Activated CD8-positive, alpha-beta memory T cell treated with anti-CD3 and anti-CD28 coated beads for 24 hours (primary cell): Measurements from ENCODE around the gene PPP2R5C.

Experiments
- DNase-seq: peaks from one replicate; pipeline ENCODE4 v3.0.0-alpha.2; 2020

The PPP2R5C gene

GRCh38 chr14:101894365-101895081, 133.0 kb downstream of the PPP2R5C start:
- no peak for DNase-seq

- no peak for DNase-seq
These were observed 133.7 kb downstream of the PPP2R5C start for GRCh38 chr14:101895256-101895655.

- no peak for DNase-seq
These were observed 135.8 kb downstream of the PPP2R5C start for GRCh38 chr14:101897326-101897725.

GRCh38 chr14:101898416-101898815, 136.9 kb downstream of the PPP2R5C start:
- DNase-seq, result no peak

DNA sequence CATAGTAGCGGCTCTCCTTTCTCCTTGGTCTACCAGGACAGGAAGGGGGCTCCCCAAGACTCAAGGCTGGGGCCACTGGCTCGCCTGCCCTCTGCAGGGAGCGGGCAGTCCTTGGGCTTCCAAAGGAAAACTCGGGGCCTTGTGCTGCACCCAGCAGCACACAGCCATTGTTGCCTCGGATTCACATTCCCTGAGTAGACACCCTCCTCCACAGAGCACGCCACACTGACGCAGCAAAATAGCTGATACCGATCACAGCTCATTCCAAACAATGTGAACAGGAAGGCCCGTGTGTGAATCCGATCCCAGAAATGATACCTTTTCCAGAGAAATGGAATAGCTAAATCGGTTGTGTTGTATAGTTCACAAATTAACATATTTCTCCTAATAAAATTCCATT, 137.8 kb downstream of the PPP2R5C start:
- DNase-seq, result no peak

DNA sequence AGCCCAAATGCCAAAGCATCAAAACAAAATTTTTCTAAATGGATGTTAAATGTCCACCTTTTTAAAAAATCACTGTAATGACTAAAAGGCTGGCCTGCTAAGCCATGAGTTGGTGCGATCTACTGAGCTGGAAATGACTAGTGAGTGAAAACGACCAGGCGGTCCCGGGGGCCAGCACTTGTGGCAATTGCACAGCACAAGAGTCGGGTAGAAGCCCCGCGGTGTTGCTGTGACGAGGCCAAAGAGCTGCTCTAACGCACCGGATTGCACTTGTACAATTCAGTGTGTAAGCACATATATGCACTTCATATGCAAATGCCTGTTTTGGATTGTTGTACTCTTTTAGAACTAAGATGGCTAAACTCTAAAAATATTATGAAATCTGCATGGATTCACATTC, 138.7 kb downstream of the PPP2R5C start:
- DNase-seq, result no peak

DNA sequence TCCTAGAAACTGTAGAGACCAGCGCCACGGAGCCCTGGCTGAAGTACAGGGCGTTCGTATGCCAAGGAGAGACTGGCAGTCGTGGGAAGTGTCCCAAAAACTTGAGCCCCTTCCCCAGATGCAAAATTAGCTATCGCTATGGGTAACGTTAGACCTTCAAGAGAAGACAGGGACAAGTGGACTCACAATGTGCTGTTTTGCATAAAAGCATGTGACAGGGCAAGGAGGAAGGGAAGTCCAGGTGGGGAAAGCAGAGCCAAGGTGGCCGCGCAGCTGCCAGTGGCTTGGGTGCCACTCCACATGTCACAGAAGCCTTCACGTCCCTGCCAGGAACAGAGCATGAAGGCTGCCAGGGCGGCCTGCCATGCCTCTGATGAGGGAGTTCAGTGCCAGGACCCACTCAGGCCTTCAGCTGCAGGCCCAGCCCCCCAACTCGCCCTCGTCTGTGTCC, 141.6 kb downstream of the PPP2R5C start:
- peak; percentile 33 for DNase-seq

DNA sequence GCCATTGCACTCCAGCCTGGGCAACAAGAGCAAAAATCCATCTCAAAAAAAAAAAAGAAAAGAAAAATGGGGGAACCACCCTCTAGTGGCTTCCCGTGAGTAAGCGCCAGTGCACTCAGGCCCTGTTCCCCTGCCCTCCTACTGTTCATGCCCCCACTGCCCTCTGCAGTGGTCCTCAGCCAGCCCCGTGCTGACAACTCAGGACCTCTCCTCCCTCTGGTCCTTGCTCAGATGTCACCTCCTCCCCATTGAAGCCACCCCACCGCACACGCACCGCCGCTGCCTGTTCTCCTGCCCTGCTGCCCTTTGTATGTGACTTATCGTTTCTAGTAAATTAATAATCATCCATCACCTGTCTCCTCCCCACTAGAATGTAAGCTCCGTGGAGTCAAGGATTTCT, 144.1 kb downstream of the PPP2R5C start:
- peak; percentile 11 for DNase-seq

DNA sequence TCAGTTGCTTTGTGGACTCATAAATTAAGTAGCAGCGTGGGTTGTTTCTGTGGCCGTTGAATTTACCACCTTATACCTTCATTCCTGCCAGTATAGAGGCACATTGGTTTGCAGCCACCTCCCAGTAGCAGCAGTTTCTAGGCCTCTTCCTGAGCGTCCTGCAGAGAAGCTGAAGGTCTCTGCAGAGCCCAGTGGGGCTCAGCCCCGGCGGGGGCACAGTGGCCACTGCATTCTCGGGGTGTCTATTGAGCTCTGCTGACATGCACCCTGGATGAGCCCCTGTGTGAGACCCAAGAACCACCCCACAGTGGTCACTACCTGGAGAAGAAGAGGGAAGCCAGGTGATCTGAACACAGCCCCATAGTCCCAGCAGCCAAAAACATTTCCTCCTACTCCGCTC, 145.1 kb downstream of the PPP2R5C start:
- DNase-seq, result no peak

DNA sequence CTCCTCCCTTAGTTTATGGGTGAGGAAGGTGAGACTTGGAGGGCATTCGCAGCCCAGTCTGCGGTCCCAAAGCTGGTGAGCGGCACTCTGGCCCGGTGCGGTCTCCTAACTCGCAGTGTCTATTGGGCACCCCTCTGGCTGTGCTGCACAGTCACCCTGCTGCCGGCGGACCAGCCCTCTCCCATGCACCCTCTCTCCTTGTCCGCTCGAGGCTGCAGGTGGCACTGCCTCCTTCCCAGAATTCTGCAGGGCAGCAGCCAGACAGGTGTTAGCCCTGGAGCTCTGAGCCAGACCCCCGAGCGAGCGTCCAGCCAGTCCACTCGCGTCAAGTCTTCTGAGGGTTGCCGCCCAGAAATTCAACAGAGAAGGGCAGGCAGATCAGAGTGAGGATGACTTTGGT, 146.1 kb downstream of the PPP2R5C start:
- no peak for DNase-seq

GRCh38 chr14:101908795-101909194, 147.3 kb downstream of the PPP2R5C start:
- DNase-seq, result no peak

- no peak for DNase-seq
These were observed 148.0 kb downstream of the PPP2R5C start for GRCh38 chr14:101909371-101910096.

DNA sequence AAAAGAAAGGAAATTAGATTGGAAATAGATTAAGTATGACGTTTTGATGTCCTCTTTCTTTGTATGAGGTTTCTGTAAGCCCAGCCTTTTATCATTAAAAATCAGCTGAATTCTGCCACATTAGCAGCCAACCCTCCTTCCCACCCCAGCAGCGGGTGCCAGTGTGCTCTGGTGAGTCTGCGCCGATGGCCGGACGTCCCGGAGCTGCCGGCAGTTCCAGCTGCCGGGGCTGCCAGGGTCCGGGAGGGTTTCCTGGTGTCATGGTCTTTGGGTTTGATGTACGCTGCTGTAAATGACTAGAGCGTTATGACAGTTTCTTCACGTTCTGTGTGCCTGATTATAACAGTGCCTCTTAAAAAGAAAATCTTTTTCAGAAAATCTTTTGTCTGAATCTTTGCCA, 151.3 kb downstream of the PPP2R5C start:
- DNase-seq, result no peak

- DNase-seq, result no peak
These were observed 152.6 kb downstream of the PPP2R5C start for GRCh38 chr14:101914083-101914482.

- no peak for DNase-seq
These were observed 154.6 kb downstream of the PPP2R5C start for GRCh38 chr14:101915871-101916815.

DNA sequence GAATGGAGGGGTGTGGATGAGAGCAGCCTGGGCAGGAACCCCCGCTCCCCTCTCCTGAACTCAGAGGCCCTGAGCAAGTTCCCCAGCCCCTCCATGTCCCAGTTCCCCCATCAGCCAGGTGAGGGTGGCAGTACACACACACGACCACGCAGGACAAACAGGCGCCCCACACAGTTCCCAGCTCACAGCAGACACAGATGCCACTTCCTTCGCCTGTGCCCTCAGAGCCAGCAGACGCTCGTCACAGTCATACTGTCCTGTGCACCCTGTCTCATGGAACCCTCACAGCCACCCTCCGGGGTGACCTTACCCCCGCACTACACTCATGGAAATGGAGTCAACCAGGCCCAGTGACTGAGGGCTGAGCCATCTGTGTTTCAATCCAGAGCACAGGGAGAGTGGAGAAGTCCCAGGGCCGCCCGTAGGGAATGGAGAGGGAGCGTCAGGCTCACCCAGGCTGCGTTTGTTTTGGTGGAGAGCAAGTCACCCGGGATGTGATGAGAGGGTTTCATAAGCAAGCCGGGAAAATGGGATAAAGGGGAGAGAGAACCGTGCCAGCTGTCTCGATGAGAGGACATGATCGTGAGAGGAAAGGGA, 155.4 kb downstream of the PPP2R5C start:
- no peak for DNase-seq

DNA sequence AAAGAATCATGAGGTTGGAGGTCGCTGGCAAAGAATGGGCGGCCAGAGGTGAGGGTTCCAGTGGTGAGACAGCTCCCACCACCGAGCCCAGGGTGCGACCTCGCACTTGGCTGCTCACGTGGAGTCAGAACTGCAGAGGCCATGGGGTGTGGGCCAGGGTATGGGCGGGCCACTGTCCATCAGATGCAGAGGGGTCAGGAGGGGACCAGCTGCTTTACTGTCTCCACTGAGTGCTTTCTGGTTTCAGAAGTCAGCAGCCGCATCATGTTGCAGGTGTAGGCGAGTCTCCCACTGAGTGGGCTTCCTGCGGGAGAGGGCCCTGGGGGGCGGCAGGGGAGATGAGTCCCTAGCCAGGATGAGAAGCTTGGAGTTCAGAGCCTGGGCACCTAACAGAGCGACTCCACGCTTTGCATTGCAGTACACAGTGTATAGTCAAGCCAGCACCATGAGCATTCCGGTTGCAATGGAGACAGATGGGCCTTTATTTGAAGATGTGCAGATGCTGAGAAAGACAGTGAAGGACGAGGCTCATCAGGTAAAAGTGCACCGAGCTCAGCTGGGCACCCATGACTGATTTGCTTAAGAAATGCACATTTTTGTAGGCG, 156.0 kb downstream of the PPP2R5C start:
- no peak for DNase-seq

DNA sequence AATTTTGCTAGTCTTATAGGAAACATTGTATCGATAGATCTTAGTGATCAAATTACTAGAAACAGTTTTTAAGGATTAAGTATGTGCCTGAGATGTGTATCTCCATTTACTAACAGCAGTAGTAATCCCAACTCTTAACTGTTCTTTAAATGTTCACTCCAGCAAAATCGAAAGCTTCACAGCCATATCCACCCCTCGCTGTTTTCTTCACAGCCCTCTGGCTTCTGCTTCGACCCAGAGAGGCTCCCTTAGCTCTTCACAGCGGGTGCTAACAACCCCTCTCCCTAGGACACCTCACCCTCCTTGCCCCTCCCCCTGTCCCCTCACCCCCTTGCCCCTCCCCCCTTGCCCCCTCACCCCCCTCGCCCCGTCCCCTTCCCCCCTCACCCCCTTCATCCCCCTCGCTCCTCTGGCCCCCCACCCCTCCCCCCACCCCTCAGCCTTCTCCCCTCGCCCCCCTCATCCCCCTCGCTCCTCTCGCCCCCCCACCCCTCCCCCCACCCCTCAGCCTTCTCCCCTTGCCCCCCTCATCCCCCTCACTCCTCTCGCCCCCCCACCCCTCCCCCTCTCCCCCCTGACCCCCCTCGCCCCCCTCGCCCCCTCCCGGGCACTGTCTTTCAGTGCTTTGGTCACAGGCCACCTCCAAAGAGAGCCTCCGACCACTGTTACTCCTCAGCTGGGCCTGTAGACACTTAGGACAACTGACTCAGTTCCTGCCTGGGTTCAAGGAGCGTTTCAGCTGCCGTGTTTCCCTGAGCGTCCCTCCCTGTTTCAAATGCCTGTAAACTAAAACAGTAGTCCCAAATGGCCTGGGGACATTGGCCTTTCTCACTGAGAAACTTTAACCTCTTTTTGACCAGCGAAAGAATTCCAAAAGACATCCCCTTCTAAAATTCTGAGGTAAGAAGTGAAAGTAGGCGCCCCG, 156.8 kb downstream of the PPP2R5C start:
- no peak for DNase-seq

DNA sequence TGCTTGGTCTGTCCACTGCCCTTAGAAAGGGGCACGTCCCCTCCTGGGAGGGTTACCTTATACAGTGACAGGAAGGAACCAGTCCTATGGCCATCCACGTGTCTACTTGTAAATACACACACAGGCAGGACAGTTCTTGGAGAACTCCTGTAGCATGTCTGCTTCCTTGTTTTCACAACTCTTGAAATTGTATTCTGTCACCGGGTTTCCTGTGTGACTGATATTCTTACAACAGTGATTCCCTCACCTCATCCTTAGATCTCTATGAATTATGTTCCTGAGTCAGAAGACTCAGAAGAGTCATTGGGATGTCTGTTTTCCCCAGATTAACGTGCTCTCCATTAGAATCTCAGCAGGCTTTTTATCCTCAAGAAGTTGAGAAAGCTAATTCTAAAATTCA, 158.8 kb downstream of the PPP2R5C start:
- no peak for DNase-seq

DNA sequence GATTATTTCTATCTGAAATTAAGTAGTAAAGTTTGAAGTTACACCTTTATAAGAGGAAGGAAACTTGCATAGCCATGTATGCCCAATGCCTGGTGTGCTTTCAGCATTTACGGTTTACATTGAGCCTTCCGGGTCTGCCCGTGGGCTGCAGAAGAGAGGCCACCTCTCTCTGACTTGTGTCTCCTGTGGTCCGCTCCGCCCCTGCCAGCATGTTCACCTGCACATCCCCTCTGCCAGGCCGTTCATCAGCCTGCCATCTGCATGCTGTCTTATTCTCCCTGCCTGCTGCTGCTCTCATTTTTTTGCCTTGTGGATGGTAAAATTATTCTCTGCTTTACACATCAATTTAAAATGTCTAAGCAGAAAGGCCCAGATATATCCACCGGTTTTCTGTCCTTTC, 161.4 kb downstream of the PPP2R5C start:
- DNase-seq, result no peak

DNA sequence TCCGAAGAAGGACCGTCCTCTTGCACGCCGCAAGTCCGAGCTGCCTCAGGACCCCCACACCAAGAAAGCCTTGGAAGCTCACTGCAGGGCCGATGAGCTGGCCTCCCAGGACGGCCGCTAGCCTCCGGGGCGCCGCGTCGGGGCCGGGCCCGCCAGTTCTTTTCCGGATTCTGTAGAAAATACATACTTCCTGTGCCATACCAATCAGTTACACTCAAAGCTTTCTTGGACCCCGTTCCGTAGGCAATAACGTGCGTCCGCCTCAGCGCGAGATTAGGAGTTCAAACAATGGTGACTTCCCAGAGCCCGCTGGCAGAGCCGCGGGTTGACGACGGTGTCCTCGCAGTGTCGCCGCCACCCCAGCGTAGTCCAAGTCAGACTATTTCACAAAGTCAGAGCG, 163.6 kb downstream of the PPP2R5C start:
- DNase-seq, result no peak
